OCI-LY7 (cell line): Measurements from ENCODE around the gene COL5A2.

Source experiments
- EZH2phosphoT487 ChIP-seq: fragments of 200-600 bp; sonication (generic); IDR thresholded peaks from 2 replicates; pipeline ENCODE4 v1.6.1; 2018; ENCODE audit warnings: low read depth, borderline replicate concordance, mild to moderate bottlenecking, mixed run types, antibody characterized with exemption, low read length, moderate library complexity, mixed read lengths
- TF ChIP-seq, protein P1 (sequence below): fragments of 200-600 bp; sonication (generic); conservative IDR thresholded peaks from 2 replicates; pipeline ENCODE4 v1.5.1; 2014; ENCODE audit warnings: mild to moderate bottlenecking, antibody characterized with exemption, low read length, moderate library complexity, mixed read lengths

GRCh38 chr2:189153619-189154018, 25.9 kb downstream of the COL5A2 start:
- TF ChIP-seq, protein P1, sequence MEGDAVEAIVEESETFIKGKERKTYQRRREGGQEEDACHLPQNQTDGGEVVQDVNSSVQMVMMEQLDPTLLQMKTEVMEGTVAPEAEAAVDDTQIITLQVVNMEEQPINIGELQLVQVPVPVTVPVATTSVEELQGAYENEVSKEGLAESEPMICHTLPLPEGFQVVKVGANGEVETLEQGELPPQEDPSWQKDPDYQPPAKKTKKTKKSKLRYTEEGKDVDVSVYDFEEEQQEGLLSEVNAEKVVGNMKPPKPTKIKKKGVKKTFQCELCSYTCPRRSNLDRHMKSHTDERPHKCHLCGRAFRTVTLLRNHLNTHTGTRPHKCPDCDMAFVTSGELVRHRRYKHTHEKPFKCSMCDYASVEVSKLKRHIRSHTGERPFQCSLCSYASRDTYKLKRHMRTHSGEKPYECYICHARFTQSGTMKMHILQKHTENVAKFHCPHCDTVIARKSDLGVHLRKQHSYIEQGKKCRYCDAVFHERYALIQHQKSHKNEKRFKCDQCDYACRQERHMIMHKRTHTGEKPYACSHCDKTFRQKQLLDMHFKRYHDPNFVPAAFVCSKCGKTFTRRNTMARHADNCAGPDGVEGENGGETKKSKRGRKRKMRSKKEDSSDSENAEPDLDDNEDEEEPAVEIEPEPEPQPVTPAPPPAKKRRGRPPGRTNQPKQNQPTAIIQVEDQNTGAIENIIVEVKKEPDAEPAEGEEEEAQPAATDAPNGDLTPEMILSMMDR, result no peak
- TF ChIP-seq EZH2phosphoT487, result no peak
